Esophagus squamous epithelium (tissue), 5 donors: ENCODE data around the gene KCNQ1. TPM values are rescaled to one million over a fixed set of nuclear protein-coding genes. Genes with fewer than 3 reads are reported as not detected.

Experiments
- DNase-seq: peaks from one replicate; lab custom pipeline; 2025; lab: John Stamatoyannopoulos, UW
- H3K27ac ChIP-seq, 4 donors: fragments of 200-600 bp; sonication (generic); one replicate each; pipeline ENCODE4 v1.5.1; 2016 to 2019; ENCODE audit warnings: mild to moderate bottlenecking in 1 of 4
- H3K27me3 ChIP-seq, 4 donors: fragments of 200-600 bp; sonication (generic); 1 replicate in 3 of 4; 2 replicates in 1 of 4; pipeline versions ENCODE4 v1.5.1 to v1.6.0; 2017 to 2021; ENCODE audit warnings: antibody characterized with exemption in 1 of 4
- H3K36me3 ChIP-seq, 3 donors: fragments of 200-600 bp; sonication (generic); one replicate each; pipeline ENCODE4 v1.5.1; 2016 to 2019
- H3K4me1 ChIP-seq, 3 donors: fragments of 200-600 bp; sonication (generic); one replicate each; pipeline ENCODE4 v1.5.1; 2017 to 2019
- H3K4me3 ChIP-seq, 4 donors: fragments of 200-600 bp; sonication (generic); 1 replicate in 3 of 4; 2 replicates in 1 of 4; pipeline ENCODE4 v1.5.1; 2016 to 2019; ENCODE audit warnings: mild to moderate bottlenecking in 2 of 4, moderate library complexity in 1 of 4
- H3K9me3 ChIP-seq, 3 donors: fragments of 200-600 bp; sonication (generic); one replicate each; pipeline ENCODE4 v1.5.1; 2016 to 2019
- CTCF ChIP-seq, 6 experiments: fragments of 450-650 bp in 4 of 6; fragments of 200-600 bp in 2 of 6; sonication (generic) in 2 of 6; IDR thresholded peaks; one replicate each; pipeline ENCODE4 v1.5.1; 2016 to 2019; ENCODE audit warnings: antibody characterized with exemption in 6 of 6, mild to moderate bottlenecking in 4 of 6, moderate library complexity in 4 of 6
- POLR2A ChIP-seq, 4 donors: fragments of 450-650 bp; IDR thresholded peaks; one replicate each; pipeline ENCODE4 v1.6.1; 2017; ENCODE audit warnings: antibody characterized with exemption in 4 of 4, mild to moderate bottlenecking in 4 of 4, moderate library complexity in 3 of 4
- WGBS, 2 donors: methylation state at CpG; one replicate each; pipeline ENCODE4 v1.1.5; 2018; 5-methylcytosine and 5-hydroxymethylcytosine counted together
- intact Hi-C: fragments of 100-400 bp; cut with DNase I; formaldehyde crosslinking; loops from one replicate; pipeline ENCODE4 v1.15.0; 2022
- total RNA-seq, 4 donors: library from RNA; depleted of rRNA; stranded (reverse); fragments of >200 nt; gene quantifications; one replicate each; pipeline ENCODE4 v1.1.0, GENCODE V29; 2016
- donor health status: DM: yes; HTN: yes; CAD: no.

KCNQ1 gene
- total RNA-seq, 4 donors from 2014 or later, result 0.61 to 3.1 (median 0.72) TPM

- 82 to 83% methylated on average over 15 to 17 of the region's 17 CpGs for WGBS, 2 donors
- no peaks in the 10 kb centered on the region for H3K36me3 ChIP-seq
- no peaks in the 10 kb centered on the region for H3K27me3 ChIP-seq
- H3K4me1 ChIP-seq, result peaks cover 0 to 26% (median 10%) of the 10 kb centered on the region in 3 donors
- H3K4me3 ChIP-seq, result no peak overlapping the region
- no peak overlapping the region for H3K27ac ChIP-seq
- no peaks in the 10 kb centered on the region for H3K9me3 ChIP-seq
- TF ChIP-seq POLR2A (IDR thresholded peaks at IDR 0.05) (no peak), CTCF (IDR thresholded peaks at IDR 0.05) (no peak)
- DNase-seq, result no peak
- intact Hi-C loops, result no loop called here
Measured at GRCh38 chr11:2798951-2799761, 354.3 kb downstream of the KCNQ1 start.

GRCh38 chr11:2799881-2800654 lies 355.3 kb downstream of the KCNQ1 start:
- no peaks in the 10 kb centered on the region for H3K9me3 ChIP-seq
- no peak for DNase-seq
- no peak overlapping the region for H3K27ac ChIP-seq
- TF ChIP-seq POLR2A (IDR thresholded peaks at IDR 0.05) (no peak), CTCF (IDR thresholded peaks at IDR 0.05) (no peak)
- H3K27me3 ChIP-seq, result no peaks in the 10 kb centered on the region
- intact Hi-C loops, result no loop called here
- 83% methylated on average over 6 of the region's 15 CpGs; no CpG with 5 or more reads in 1 of the 2 donors for whole genome bisulfite sequencing, 2 donors
- H3K4me1 ChIP-seq, result peaks cover 0 to 36% (median 15%) of the 10 kb centered on the region in 3 donors
- no peaks in the 10 kb centered on the region for H3K36me3 ChIP-seq
- no peak overlapping the region for H3K4me3 ChIP-seq

GRCh38 chr11:2800655-2801531 lies 356.1 kb downstream of the KCNQ1 start:
- Histone ChIP-seq H3K4me1 (peaks cover 0 to 39% (median 16%) of the 10 kb centered on the region in 3 donors), H3K9me3 (no peaks in the 10 kb centered on the region), H3K27ac (no peak overlapping the region), H3K4me3 (no peak overlapping the region), H3K27me3 (no peaks in the 10 kb centered on the region), H3K36me3 (no peaks in the 10 kb centered on the region)
- intact Hi-C loops, result no loop called here
- TF ChIP-seq CTCF (IDR thresholded peaks at IDR 0.05), result no peak
- no peak for TF ChIP-seq POLR2A (IDR thresholded peaks at IDR 0.05)
- DNase-seq, result no peak
- 91 to 98% methylated on average over 6 to 8 of the region's 12 CpGs for WGBS, 2 donors

GRCh38 chr11:2801711-2802388 lies 357.0 kb downstream of the KCNQ1 start:
- DNase-seq, result no peak

More at GRCh38 chr11:2801711-2802388, 357.0 kb downstream of the KCNQ1 start:
- TF ChIP-seq POLR2A (IDR thresholded peaks at IDR 0.05) (no peak), CTCF (IDR thresholded peaks at IDR 0.05) (no peak)
- no peaks in the 10 kb centered on the region for H3K9me3 ChIP-seq
- H3K36me3 ChIP-seq, result no peaks in the 10 kb centered on the region
- H3K27ac ChIP-seq, result no peak overlapping the region
- H3K27me3 ChIP-seq, result no peaks in the 10 kb centered on the region
- H3K4me1 ChIP-seq, result peaks cover 0 to 48% (median 23%) of the 10 kb centered on the region in 3 donors
- WGBS, 2 donors, result 77 to 94% methylated on average over 2 to 10 of the region's 22 CpGs
- H3K4me3 ChIP-seq, result no peak overlapping the region
- intact Hi-C loops, result no loop called here
